HepG2 (cell line): Measurements from ENCODE around the gene COL27A1. TPM values are rescaled to one million over a fixed set of nuclear protein-coding genes. Genes with fewer than 3 reads are reported as not detected.
A peak's percentile ranks its signal among the peaks of the same experiment; 100 is the strongest.

Source experiments
- ATAC-seq: fragments of 200-7000 bp; cut with Tn5 transposase; 3 replicates; pipeline ENCODE4 v1.9.1; 2020; ENCODE audit warnings: mild to moderate bottlenecking, moderate library complexity
- BruUV-seq: library from RNA; stranded (reverse); fragments of 400-500 nt; replicated peaks from 2 replicates; lab custom pipeline; 2021; lab: Mats Ljungman, UMichigan
- CTCF ChIA-PET: fragments of 300-600 bp; formaldehyde crosslinking; extraction: SDS; loops from one replicate; lab custom pipeline; 2021; ENCODE audit warnings: low total read pairs, inconsistent platforms, low intra/inter-chr PET ratio; lab: Yijun Ruan, JAX
- POLR2A ChIA-PET: fragments of 350-600 bp; sonication (Branson Sonifier 250); formaldehyde crosslinking; loops from one replicate; lab custom pipeline; 2020; ENCODE audit warnings: antibody characterized with exemption, inconsistent platforms; lab: Yijun Ruan, JAX
- DNase-seq: peaks from one replicate; pipeline ENCODE4 v3.0.0-alpha.2; 2015; ENCODE audit warnings: low spot score
- FAIRE-seq: peaks from 3 replicates; lab custom pipeline; 2011; peaks lifted over from hg19 to GRCh38; lab: Jason Lieb, UNC
- H2AFZ ChIP-seq: one replicate; pipeline ENCODE4 v1.6.1; 2011; ENCODE audit warnings: low read length, inconsistent platforms
- H3K27ac ChIP-seq: fragments of 300-600 bp; 3 replicates; pipeline ENCODE4 v1.8.0; 2011; ENCODE audit warnings: mixed run types, mild to moderate bottlenecking, mixed read lengths, low read length, inconsistent platforms; ENCODE audit not compliant: insufficient read depth; ENCODE audit errors: extremely low read length
- H3K27me3 ChIP-seq, 2 experiments: fragments of 200-600 bp in 1 of 2; 2 replicates in 1 of 2; 3 replicates in 1 of 2; pipeline versions ENCODE4 v1.6.0 to v1.8.0; 2011; ENCODE audit warnings: low read length in 2 of 2, mild to moderate bottlenecking in 2 of 2, moderate library complexity in 2 of 2, inconsistent platforms in 1 of 2; ENCODE audit not compliant: insufficient read depth in 2 of 2, control insufficient read depth in 1 of 2
- H3K36me3 ChIP-seq, 2 experiments: fragments of 200-600 bp in 1 of 2; replicated peaks in 1 of 2; 2 replicates in 1 of 2; 3 replicates in 1 of 2; pipeline versions ENCODE4 v1.5.1 to v1.8.0; 2011; ENCODE audit warnings: low read length in 2 of 2, inconsistent platforms in 1 of 2; ENCODE audit not compliant: insufficient read depth in 2 of 2, control insufficient read depth in 1 of 2
- H3K4me1 ChIP-seq: 2 replicates; pipeline ENCODE4 v1.5.1; 2012; ENCODE audit warnings: low read length, inconsistent platforms; ENCODE audit not compliant: insufficient read depth
- H3K4me2 ChIP-seq: 2 replicates; pipeline ENCODE4 v1.6.0; 2011; ENCODE audit warnings: low read depth, low read length, inconsistent platforms
- H3K4me3 ChIP-seq, 3 experiments: fragments of 200-600 bp in 1 of 3; sonication (generic), shearing (Covaris generic) in 1 of 3; replicated peaks in 1 of 3; 2 replicates each; pipeline ENCODE4 v1.5.1; 2011 to 2016; ENCODE audit warnings: low read length in 3 of 3, inconsistent platforms in 2 of 3, low read depth in 2 of 3, mild to moderate bottlenecking in 2 of 3, control low read depth in 1 of 3, mixed read lengths in 1 of 3; ENCODE audit not compliant: insufficient read depth in 1 of 3
- H3K79me2 ChIP-seq: one replicate; pipeline ENCODE4 v1.6.1; 2011; ENCODE audit warnings: low read length, inconsistent platforms; ENCODE audit not compliant: insufficient read depth
- H3K9ac ChIP-seq: 2 replicates; pipeline ENCODE4 v1.6.0; 2011; ENCODE audit warnings: mild to moderate bottlenecking, low read depth, low read length, inconsistent platforms; ENCODE audit not compliant: insufficient read depth
- H3K9me3 ChIP-seq: 2 replicates; pipeline ENCODE4 v1.5.1; 2012; ENCODE audit warnings: mild to moderate bottlenecking, low read length
- H4K20me1 ChIP-seq: 2 replicates; pipeline ENCODE4 v1.6.0; 2011; ENCODE audit warnings: inconsistent platforms, mild to moderate bottlenecking, low read length, moderate library complexity; ENCODE audit not compliant: insufficient read depth
- DPF2 ChIP-seq: sonication (generic); formaldehyde crosslinking; IDR thresholded peaks from 2 replicates; pipeline ENCODE4 v1.4.0; 2020; ENCODE audit warnings: mild to moderate bottlenecking, low read depth, missing genetic modification reagents, borderline replicate concordance
- DR1 ChIP-seq: sonication (generic); formaldehyde crosslinking; IDR thresholded peaks from 2 replicates; pipeline ENCODE4 v1.8.0; 2021; ENCODE audit warnings: mild to moderate bottlenecking, missing genetic modification reagents, inconsistent platforms
- FOXJ3 ChIP-seq: sonication (generic); formaldehyde crosslinking; IDR thresholded peaks from 2 replicates; pipeline ENCODE4 v1.4.0; 2020; ENCODE audit warnings: missing genetic modification reagents, mild to moderate bottlenecking, borderline replicate concordance
- LRRFIP1 ChIP-seq: sonication (generic); formaldehyde crosslinking; conservative IDR thresholded peaks from 2 replicates; pipeline ENCODE4 v1.4.0; 2020; ENCODE audit warnings: missing genetic modification reagents
- MED1 ChIP-seq: sonication (generic); formaldehyde crosslinking; IDR thresholded peaks from 2 replicates; pipeline ENCODE4 v1.4.0; 2020; ENCODE audit warnings: missing genetic modification reagents
- NFKB2 ChIP-seq: sonication (generic); formaldehyde crosslinking; IDR thresholded peaks from 2 replicates; pipeline ENCODE4 v1.4.0; 2020; ENCODE audit warnings: missing genetic modification reagents, borderline replicate concordance
- ONECUT2 ChIP-seq: sonication (generic); formaldehyde crosslinking; IDR thresholded peaks from 2 replicates; pipeline ENCODE4 v1.4.0; 2020; ENCODE audit warnings: missing genetic modification reagents
- RARA ChIP-seq: IDR thresholded peaks from 2 replicates; pipeline ENCODE4 v1.6.1; 2016; ENCODE audit warnings: missing genetic modification reagents, missing compliant biosample characterization
- RFXAP ChIP-seq: sonication (generic); formaldehyde crosslinking; IDR thresholded peaks from 2 replicates; pipeline ENCODE4 v1.4.0; 2020; ENCODE audit warnings: missing genetic modification reagents, borderline replicate concordance
- RXRA ChIP-seq: sonication (generic); formaldehyde crosslinking; IDR thresholded peaks from 2 replicates; pipeline ENCODE4 v1.5.1; 2020; ENCODE audit warnings: missing genetic modification reagents
- SIN3A ChIP-seq: IDR thresholded peaks from 2 replicates; pipeline ENCODE4 v1.6.1; 2011; ENCODE audit warnings: low read depth, mild to moderate bottlenecking, control low read depth, low read length, borderline replicate concordance
- SOX5 ChIP-seq: IDR thresholded peaks from 2 replicates; pipeline ENCODE4 v1.6.1; 2016; ENCODE audit warnings: borderline replicate concordance
- ZNF343 ChIP-seq: sonication (generic); formaldehyde crosslinking; IDR thresholded peaks from 2 replicates; pipeline ENCODE4 v1.4.0; 2020; ENCODE audit warnings: mild to moderate bottlenecking, missing genetic modification reagents
- ZNF558 ChIP-seq: sonication (generic); formaldehyde crosslinking; IDR thresholded peaks from 2 replicates; pipeline ENCODE4 v1.9.0; 2022; ENCODE audit warnings: mild to moderate bottlenecking, missing genetic modification reagents, borderline replicate concordance
- ZNF574 ChIP-seq: sonication (generic); formaldehyde crosslinking; IDR thresholded peaks from 2 replicates; pipeline ENCODE4 v1.4.0; 2020; ENCODE audit warnings: missing genetic modification reagents
- ZNF614 ChIP-seq: IDR thresholded peaks from 2 replicates; pipeline ENCODE4 v1.6.1; 2018; ENCODE audit warnings: missing biosample characterization, missing genetic modification reagents, inconsistent platforms, borderline replicate concordance
- ZNF644 ChIP-seq: IDR thresholded peaks from 2 replicates; pipeline ENCODE4 v1.6.1; 2016; ENCODE audit warnings: low read depth
- ZNF710 ChIP-seq: sonication (generic); formaldehyde crosslinking; IDR thresholded peaks from 2 replicates; pipeline ENCODE4 v1.5.0; 2020; ENCODE audit warnings: mild to moderate bottlenecking, missing genetic modification reagents, borderline replicate concordance
- ZSCAN22 ChIP-seq: sonication (generic); formaldehyde crosslinking; IDR thresholded peaks from 2 replicates; pipeline ENCODE4 v1.4.0; 2020; ENCODE audit warnings: mild to moderate bottlenecking, missing genetic modification reagents
- WGBS: methylation state at CpG from one replicate; pipeline ENCODE4 v1.1.6; 2017; ENCODE audit warnings: low lambda C conversion rate; 5-methylcytosine and 5-hydroxymethylcytosine counted together
- in situ Hi-C: cut with HindIII; loops from 2 replicates; pipeline ENCODE4 v1.10.0; 2017; ENCODE audit warnings: low pct_unique_long_range_greater_than_20kb; ENCODE audit not compliant: extremely low pct_ligation_motif_present
- intact Hi-C: fragments of 100-400 bp; cut with micrococcal nuclease; formaldehyde crosslinking; loops from one replicate; pipeline ENCODE4 v1.10.0; 2022; ENCODE audit not compliant: unreplicated experiment
- polyA plus RNA-seq, 8 experiments: library from polyadenylated mRNA; depleted of rRNA in 3 of 8; stranded (reverse) in 7 of 8; unstranded in 1 of 8; fragments of >200 nt; fragmentation: Illumina TruSeq in 4 of 8; extraction: Trizol in 4 of 8; gene quantifications; 2 replicates each; pipeline versions ENCODE4 v1.2.1 to v1.2.3, GENCODE V29; 2011 to 2016; ENCODE audit warnings: low read depth in 4 of 8, missing spikeins in 1 of 8, mixed read lengths in 1 of 8; ENCODE audit not compliant: insufficient read depth in 1 of 8
- total RNA-seq, 5 experiments: library from RNA; depleted of rRNA; stranded (reverse); fragments of >200 nt; fragmentation: Illumina TruSeq; extraction: Trizol; gene quantifications; 2 replicates each; pipeline ENCODE4 v1.2.3, GENCODE V29; 2016; ENCODE audit warnings: low read depth in 1 of 5

Gene COL27A1
- total and polyA plus RNA-seq, 2 of the 13 experiments (the other 11 are each of a cell fraction or from before 2014, with no cell fraction given), result 71.3 to 89.1 TPM

GRCh38 chr9:114117614-114117995, 37.7 kb upstream of the COL27A1 start:
- H3K4me2 ChIP-seq, result peak overlapping the region; percentile 87
- H2AFZ ChIP-seq, result no peak overlapping the region
- H3K9me3 ChIP-seq, result no peaks in the 10 kb centered on the region
- H3K27me3 ChIP-seq, result no peaks in the 10 kb centered on the region
- no TSS peak for BruUV-seq
- ATAC-seq, result peak; percentile 67
- in situ Hi-C loops (no loop called here), intact Hi-C loops (no loop called here)
- ChIA-PET POLR2A (interaction anchor here (1.0 to 5.6 kb wide), 15 partner anchors 9 to 211 kb away, joined by 3 to 107 read pairs (median 17); partner anchors contain the start of genes AMBP, COL27A1 and KIF12), CTCF (no interaction called here)
- no peaks in the 10 kb centered on the region for H3K79me2 ChIP-seq
- H3K27ac ChIP-seq, result peak overlapping the region; percentile 87
- DNase-seq, result peak; percentile 70
- WGBS, result 2% methylated on average over 7 of the region's 7 CpGs
- H4K20me1 ChIP-seq, result no peaks in the 10 kb centered on the region
- H3K36me3 ChIP-seq, result no peaks in the 10 kb centered on the region
- peaks cover 93% of the 10 kb centered on the region for H3K4me1 ChIP-seq
- peak overlapping the region; percentile 60 for H3K9ac ChIP-seq
- no peak for FAIRE-seq
- peak overlapping the region in 2 of 3 experiments; percentile 2 to 64; a peak in 4 of 6 replicates for H3K4me3 ChIP-seq
- TF ChIP-seq ZSCAN22 (peak; percentile 92), DPF2 (CRISPR knock-in tag) (no peak), RFXAP (CRISPR knock-in tag) (no peak), RARA (peak; percentile 61; the same call in 1 of the 2 replicates), DR1 (no peak), ONECUT2 (CRISPR knock-in tag) (peak; percentile 95), FOXJ3 (CRISPR knock-in tag) (no peak), ZNF343 (CRISPR knock-in tag) (no peak), ZNF644 (peak; percentile 55; the same call in 1 of the 2 replicates), RXRA (no peak), ZNF558 (no peak), ZNF614 (CRISPR knock-in tag) (peak; percentile 83; the same call in 1 of the 2 replicates), ZNF710 (CRISPR knock-in tag) (no peak), LRRFIP1 (CRISPR knock-in tag) (0 out of 2 replicates have a peak, but pooled peaks have one; percentile 8), MED1 (CRISPR knock-in tag) (peak; percentile 36; the same call in 1 of the 2 replicates), NFKB2 (peak; percentile 21; the same call in 1 of the 2 replicates), SOX5 (CRISPR knock-in tag) (peak; percentile 89), SIN3A (0 out of 2 replicates have a peak, but pooled peaks have one; percentile 16), ZNF574 (CRISPR knock-in tag) (peak; percentile 8; the same call in 1 of the 2 replicates)
